HG03457 (cell line): Measurements from ENCODE around the gene GET4.
"Not testable (repeated sequence)": the region's sequence is repeated elsewhere in the genome, so short reads cannot be mapped to it uniquely, and the experiment has no call there.

Experiments
- ATAC-seq: cut with Tn5 transposase; IDR thresholded peaks from one replicate; pipeline ENCODE4 v1.9.1; 2021; ENCODE audit warnings: moderate number of reproducible peaks; ENCODE audit not compliant: unreplicated experiment

The GET4 gene

DNA sequence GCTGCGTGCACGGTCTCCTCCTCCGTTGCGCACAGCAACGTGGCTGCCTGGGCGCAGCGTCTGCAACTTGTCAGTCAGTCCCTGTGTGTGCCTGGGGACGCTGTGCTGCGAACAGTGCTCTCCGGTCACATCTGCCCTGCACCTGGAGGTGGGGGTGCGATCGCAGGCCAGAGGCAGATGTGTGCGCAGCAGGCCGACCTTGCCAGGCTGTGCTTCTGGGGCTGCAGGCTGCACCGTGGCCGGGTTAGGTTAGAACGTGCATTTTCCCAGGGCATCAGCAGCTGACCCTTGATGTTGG is 8.2 kb upstream of the GET4 start:
- ATAC-seq: no peak

DNA sequence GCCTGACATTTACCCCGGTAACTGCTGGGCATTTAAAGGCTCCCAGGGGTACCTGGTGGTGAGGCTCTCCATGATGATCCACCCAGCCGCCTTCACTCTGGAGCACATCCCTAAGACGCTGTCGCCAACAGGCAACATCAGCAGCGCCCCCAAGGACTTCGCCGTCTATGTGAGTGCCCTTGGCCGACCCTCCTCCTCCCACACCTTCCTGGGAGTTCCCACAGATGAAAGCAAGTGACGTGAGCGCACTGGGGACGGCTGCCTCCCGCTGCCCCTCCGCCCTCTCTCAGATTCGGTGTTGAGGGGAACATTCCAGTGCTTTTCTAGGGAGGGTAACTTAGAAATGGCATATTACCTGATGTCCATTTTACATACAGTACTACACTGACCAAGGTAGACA is 7.0 kb upstream of the GET4 start:
- ATAC-seq: no peak

DNA sequence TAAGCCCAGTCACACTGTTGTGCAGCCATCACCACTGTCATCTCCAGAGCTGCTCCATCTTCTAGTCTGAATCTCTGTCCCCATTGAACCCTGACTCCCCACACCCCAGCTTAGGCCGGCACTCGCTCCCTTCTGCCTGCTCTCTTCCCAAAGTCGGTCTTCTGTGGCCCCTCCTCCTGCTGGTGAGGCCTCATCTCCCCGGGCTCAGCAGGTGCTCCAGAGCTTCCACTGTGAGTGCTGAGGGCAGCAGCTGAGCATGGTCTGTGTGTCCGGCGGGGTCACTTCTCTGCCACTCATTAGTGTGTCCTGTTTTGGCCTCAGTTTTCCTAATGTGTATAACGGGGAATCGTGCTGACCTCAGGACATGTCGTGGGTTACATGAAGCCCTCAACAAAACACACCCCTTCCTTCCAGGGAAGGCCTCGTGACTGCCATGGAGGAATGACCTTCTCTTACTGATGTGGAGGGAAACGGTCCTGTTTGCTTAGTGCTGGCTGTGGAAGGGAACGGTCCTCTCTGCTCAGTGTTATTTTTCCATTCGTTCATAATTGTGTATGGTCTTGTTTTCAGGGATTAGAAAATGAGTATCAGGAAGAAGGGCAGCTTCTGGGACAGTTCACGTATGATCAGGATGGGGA is 4.3 kb upstream of the GET4 start:
- no peak for ATAC-seq

DNA sequence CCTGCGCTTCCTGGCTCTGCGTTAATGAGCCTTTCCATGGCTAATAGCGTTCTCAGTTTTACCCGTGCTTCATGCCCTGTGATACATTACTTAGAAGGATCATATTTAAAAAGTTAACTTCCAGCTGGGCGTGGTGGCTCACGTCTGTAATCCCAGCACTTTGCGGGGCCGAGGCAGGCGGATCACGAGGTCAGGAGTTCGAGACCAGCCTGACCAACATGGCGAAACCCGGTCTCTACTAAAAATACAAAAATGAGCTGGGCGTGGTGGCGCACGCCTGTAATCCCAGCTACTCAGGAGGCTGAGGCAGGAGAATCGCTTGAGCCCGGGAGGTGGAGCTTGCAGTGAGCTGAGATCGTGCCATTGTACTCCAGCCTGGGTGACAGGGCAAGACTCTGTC is 3.7 kb upstream of the GET4 start:
- ATAC-seq: not testable (repeated sequence)

DNA sequence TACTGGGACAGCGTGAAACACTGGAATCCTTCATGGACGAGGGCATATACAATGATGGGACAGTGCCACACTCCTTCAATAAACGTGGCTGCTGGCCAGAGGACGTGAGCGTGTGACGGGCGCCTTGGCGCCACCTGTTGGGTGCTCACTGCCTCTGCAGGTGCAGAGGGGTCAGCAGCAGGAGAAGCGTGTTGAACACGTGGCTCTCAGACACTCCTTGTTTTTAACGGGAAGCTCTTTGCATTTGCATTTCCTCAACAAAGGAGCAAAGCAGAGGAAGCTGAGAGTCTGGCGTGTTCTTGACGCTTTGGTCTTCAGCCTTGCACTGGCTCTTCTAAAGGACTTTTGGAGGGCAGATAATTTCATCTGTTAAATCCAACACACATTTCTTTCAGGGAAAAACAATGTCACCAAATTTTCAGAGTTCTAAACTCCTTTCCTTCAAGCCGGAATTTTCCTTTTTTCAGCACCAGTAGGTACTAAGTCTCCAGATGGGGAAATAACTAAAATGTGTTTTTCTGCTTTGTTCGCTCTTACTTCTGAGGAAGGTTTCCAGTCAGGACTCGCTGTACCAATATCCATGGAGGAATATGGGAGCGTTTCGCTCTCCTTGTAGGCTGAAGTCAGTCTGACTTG is 2.9 kb upstream of the GET4 start:
- no peak for ATAC-seq

DNA sequence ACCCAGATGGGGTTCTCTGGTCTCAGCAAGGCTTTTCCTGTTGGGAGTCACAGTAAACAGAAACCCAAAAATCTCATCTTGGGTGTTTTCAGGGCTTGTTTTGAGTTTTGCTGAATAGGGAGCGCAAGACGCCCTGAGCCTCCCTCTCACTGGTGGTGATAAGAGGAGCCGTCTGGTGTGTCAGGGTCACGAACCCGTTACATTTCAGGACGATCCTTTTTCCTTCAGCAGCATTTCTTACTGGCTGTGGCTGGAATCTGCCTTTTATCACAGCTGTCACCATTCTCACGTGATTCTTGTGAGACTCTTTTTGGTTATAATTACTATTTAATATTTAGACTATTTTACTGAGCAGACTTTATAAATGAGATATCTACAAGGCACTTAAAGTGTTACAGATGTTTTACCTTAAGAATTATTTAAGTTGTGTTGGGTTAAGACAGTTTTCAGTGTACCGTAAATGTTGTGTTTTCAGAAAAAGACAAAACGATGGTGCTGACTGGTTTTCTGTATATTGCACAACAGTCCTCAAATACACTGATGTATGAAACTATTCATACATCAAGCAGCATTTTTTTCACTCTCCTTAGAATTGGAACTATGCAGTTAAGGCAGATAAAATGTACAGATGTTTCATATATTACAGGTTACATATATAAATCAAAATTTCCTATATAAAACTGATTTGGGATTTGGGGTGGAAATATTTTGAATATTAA is 2.2 kb upstream of the GET4 start:
- ATAC-seq: no peak

DNA sequence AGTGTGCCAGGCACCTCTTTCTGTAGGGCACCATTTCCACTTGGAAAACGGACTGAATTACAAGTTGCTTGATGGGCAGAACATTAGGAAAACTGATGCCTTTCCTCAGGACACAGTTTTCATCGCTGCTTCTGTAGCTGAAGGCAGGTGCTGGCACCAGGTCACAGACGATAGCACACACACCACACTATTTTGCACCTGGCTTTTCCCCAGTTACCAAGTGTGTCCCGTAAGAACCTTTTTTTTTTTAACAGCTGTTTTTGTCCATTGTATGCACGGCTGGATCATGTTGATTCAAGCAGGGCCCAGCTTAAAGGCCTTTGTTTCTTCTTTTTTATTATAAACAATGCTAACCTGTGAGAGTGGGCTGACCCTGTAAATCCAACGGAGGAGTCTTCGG is 1.3 kb upstream of the GET4 start:
- ATAC-seq: no peak

DNA sequence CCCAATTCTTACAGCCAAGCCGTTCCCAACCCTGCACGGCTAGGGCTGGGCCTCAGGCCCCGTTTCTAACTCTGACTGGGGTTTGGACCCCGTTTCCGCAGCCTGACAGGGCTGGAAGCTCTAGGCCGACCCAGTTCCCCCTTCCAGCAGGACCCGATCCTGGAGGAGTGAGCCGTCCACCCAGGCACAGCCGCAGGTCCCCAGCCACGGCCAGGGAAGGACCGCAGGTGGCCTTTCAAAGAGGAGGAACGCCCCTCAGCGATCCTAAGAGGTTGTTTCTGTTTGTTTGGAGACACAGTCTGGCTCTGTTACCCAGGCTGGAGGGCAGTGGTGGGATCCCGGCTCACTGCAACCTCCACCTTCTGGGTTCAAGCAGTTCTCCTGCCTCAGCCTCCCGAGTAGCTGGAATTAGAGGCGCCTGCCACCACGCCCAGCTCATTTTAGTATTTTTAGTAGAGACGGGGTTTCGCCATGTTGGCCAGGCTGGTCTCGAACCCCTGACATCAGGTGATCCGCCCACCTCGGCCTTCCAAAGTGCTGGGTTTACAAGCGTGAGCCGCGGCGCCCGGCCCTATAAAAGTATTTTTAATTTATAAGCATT is 778 bp upstream of the GET4 start:
- no peak for ATAC-seq

DNA sequence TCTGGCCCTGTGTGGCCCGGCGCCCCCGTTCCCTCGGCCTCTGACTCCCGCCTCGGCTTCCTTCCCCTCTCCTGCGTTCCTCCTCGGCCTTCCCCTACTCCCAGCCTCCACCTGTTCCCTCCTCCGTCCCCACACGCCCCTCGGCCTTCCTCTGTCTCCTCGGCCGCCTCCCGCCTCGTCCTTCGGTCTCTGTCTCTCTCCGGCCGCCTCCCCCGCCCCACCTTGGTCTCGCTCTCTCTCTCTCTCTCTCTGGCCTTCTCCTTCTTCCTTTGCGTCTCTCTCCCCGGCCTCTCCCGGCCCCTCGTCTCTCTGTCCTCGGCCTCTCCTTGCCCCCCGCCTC is 588 bp downstream of the GET4 start:
- ATAC-seq: no peak

DNA sequence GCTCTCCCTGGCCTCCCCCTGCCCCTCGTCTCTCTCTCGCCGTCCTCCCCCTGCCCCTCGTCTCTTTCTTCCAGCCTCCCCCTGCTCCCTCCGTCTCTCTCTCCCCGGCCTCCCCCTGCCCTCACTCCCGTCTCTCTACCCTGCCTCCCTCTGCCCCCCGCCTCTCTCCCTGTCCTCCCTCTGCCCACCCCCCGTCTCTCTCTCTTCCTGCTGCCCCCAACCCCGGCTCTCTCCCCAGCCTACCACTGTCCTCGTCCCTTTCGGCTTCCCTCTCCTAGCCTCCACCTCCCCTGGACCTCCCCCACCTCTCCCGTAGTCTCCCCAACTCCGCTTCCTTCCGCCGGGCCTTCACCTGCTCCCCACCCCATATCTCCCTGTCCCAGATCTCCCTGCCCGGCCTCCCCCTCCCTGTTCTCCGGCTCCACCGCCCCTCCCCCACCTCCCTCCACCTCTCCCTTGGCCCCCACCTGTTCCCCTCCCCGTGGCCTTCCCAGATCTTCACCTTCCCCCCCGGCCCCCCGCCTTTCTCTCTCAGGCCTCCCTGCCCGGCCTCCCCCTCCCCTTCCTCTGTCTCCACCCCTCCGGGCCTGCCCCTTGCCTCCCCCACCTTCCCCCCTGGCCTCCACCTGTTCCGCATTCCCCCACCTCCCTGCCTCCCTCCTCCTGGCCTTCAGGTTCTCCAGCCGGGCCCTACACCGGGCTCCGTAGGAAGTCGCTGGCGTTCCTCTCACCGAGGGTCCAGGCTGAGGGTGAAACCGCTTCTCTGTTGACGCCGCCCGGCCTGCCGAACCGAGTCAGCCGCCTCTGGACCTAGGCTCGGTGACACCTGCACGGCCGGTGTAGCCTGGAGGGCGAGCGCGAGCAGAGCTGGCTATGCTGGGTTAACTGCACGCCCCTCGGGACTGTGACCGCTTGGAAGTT is 1.2 kb downstream of the GET4 start:
- ATAC-seq: no peak

DNA sequence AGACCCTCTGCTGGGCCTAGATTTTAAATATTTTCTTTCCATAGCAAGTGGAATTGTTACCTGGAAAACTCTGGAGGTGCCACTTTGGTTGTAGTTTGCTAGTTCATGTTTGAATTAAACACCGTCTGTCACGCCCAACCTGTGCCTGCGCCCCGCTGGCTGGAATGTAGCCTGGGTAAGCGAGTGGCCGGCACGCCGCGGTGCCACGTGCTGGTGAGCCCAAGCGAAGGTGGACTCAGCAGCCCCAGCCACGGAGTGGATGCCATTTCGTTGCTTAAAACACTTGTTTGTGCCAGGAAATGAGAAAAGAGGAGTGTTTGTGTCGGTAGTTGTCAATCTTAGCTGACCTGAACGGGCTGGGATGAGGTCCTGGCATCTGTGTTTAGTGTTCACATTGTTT is 2.7 kb downstream of the GET4 start:
- ATAC-seq: no peak

DNA sequence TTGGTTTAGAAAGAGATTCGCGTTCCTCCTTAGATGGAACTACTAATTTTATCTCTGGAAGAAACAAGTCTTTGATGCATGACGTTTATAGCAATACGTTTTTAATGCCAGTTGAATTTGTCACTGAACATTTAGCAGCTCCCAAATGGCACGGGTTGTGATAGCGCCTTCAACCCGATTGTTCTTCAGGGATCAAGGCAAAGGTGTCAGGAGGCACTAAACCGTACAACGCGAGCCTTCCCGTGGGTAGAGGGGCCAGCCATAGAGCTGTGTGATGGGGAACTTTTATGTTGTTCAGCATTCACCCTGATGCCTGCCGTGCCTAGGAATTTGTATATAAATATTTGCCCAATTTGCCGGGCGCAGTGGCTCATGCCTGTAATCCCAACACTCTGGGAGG is 3.4 kb downstream of the GET4 start:
- no peak for ATAC-seq

DNA sequence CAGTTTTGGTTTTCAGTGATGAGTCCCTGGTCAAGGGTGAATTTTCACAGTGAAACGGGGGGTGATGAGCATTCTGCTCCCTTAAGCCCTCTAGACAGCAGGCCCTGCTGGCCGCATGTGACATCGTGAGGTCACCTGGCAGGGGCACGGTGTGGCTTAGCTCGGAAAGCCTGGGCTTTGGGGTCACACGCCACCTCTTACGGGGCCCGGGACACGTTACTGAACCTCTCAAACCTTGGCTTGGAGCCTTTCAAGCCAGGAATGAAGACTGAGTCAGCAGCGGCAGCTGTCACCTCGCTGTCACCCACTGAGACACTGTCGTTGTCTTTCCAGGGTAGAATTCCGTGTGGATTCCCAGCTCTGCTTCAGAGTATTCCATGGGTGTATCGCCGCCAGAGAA is 4.1 kb downstream of the GET4 start:
- ATAC-seq: no peak

DNA sequence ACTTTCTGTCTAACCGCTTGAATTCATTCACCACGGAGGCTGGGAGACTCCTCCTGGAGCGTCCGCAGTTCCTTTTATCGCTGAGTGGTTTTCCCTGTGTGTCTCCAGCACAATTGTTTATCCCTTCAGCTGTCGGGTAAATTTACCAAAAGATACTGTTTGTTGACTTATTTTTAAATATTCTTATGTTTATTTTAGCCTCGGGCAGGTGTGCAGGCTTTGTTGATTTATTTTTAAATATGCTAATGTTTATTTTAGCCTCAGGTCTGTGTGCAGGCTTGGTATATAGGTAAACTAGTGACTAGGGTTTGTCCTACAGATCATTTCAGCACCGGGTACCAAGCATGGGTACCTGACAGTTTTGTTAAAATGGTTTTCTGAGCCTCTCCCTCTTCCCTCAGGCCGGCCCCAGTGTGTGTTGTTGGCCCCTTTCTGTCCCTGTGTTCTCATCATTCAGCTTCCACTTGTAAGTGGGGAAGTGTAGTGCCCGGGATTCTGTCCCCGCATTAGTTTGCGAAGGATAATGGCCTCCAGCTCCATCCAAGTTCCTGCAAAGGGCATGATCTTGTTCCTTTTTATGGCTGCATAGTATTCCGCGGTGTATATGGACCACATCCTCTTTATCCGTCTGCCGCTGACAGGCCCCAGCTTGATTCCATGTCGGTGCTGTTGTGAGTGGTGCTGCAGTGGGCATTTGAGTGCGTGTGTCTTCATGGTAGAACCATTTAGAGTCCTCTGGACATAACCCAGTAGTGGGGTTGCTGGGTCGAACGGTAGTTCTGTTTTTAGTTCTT is 5.3 kb downstream of the GET4 start:
- no peak for ATAC-seq

DNA sequence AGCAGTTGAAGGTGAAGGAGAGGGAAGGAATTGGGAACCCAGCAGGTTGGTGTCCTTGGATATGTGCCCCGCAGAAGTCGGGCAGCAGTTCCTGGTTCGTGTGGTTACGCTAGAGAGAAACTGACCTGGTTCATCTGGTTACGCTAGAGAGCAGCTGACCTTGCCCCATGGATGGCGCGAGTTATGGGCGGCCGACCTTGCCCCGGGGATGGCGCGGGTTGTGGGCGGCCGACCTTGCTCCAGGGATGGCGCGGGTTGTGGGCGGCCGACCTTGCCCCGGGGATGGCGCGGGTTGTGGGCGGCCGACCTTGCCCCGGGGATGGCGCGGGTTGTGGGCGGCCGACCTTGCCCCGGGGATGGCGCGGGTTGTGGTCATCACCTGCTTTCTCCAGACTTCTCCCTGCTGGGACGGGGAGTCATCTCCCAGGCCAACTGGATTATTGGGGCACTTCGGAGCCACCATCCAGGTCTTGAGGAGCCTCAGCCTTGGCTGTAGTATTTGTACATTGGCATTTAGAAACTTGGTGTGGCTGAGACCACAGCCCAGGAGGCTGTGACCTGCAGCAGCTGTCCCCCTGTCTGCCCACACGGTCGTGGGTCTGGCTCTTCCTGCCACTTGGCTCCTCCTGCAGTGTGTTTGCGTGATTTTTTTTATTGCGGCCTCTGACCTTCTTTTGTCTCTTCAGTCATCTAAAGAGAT is 6.1 kb downstream of the GET4 start:
- ATAC-seq: no peak

DNA sequence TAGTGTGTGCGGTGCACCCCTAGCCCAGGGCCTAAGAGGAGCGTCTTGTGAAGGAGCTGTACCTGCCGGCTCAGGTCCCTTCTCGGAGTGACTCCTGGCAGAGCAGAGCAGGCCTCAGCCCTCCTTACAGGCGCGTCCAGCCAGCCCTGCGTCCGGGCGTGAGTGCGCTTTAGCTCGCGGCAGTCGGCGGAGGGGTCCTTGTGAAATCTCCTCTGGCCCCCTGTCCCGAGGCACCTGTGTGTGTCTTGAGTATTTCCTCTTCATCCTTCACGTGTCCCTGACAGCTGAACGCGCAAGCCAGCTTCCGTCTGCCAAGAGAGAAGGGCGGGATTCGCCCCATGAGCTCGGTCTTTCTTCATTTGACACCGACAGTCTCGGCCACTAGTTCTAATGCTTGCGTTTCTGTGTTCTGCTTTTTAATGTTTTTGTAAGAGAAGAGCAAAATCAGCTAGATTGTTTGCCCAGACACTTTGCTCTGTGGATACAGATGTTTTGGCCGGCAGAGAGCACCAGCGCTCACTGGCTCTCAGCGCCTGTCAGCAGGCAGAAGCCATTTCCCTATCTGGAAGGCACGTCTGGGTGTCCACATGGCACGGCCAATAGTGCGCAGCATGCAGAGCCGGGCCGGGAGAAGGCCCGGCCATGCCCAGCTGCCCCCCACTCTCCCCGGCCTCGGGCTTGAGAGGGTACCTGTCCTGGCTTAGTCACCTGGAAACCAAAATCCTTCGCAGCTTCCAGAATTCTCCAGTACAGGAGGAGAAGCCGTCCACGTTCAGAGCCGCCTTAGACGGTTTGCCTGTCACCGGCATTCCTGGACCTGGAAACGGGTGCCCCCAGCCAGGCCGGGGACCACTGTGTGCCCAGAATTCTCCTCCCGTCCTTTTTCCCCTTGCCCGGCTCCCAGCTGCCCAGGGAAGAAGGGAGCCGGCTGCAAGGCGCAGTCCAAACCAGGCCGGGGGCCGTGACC is 7.0 kb downstream of the GET4 start:
- no peak for ATAC-seq

DNA sequence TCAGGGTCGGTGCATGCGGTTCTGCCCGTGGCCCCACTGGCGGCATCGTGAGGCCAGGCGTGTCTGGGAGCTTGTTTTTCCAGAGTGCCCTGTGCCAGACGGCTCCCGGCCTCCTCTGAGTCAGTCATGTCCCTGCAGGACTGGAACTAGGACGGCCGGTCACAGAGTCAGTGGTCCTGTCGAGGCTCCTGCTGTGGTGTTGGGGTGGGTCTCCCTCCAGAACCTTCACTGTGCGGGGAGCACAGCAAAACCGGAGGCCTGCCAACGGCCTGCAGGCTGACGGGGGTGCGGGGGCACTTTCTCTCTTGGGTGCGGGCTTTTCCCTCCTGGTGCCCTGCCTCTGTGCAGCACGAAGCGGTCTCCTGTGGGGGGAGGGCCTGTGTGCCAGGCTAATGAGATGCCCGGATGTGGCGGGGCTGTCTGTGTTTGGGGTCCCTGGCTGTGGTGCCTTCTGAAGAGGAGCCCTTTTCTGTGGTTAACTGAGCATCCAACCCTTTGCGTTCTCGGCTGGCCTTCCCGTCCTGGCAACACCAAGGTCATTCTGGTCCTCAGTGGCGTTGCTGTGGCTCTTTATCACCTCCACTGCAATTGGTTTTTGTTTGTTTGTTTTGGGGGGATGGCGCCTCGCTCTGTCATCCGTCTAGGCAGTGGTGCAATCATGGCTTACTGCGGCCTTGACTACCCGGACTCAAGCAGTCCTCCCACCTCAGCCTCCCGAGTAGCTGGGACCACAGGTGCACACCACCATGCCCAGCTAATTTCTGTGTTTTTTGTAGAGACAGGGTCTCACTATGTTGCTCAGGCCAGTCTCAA is 8.0 kb downstream of the GET4 start:
- ATAC-seq: no peak
